Astrocyte (in vitro differentiated cells and primary cell): Measurements from ENCODE around the gene EYS.

Experiments
- EZH2 ChIP-seq: IDR thresholded peaks from 2 replicates; pipeline ENCODE4 v1.6.1; 2012; ENCODE audit warnings: mild to moderate bottlenecking, low read length, inconsistent platforms; ENCODE audit not compliant: insufficient read depth
- TF ChIP-seq, protein P1 (sequence below): IDR thresholded peaks from 2 replicates; pipeline ENCODE4 v1.5.1; 2011; ENCODE audit warnings: low read depth, mild to moderate bottlenecking, inconsistent platforms, low read length, moderate library complexity; ENCODE audit not compliant: insufficient read depth

DNA sequence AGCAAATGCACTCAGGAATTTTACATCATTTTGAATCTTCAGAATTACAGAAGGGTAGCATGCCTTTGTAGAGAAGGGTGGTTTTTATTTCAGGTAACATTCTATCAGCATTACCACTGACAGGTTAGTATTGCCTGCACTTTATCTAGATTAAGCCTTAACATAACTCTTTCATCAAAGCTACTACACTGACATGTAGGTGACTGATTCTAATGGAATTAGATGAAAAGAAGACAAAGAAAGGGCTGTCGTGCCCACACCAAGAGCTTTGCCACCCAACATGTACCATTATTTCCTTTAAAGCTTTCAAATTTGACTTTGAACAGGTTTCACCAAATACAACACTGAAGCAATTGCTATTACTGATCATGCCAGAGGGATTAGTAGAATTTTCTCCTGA is 551.9 kb downstream of the EYS start:
- TF ChIP-seq, protein P1, sequence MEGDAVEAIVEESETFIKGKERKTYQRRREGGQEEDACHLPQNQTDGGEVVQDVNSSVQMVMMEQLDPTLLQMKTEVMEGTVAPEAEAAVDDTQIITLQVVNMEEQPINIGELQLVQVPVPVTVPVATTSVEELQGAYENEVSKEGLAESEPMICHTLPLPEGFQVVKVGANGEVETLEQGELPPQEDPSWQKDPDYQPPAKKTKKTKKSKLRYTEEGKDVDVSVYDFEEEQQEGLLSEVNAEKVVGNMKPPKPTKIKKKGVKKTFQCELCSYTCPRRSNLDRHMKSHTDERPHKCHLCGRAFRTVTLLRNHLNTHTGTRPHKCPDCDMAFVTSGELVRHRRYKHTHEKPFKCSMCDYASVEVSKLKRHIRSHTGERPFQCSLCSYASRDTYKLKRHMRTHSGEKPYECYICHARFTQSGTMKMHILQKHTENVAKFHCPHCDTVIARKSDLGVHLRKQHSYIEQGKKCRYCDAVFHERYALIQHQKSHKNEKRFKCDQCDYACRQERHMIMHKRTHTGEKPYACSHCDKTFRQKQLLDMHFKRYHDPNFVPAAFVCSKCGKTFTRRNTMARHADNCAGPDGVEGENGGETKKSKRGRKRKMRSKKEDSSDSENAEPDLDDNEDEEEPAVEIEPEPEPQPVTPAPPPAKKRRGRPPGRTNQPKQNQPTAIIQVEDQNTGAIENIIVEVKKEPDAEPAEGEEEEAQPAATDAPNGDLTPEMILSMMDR, result no peak
- TF ChIP-seq EZH2, result no peak
